ENCODE results near the gene SERPINH1. TPM values are rescaled to one million over a fixed set of nuclear protein-coding genes. Genes with fewer than 3 reads are reported as not detected.

Gene SERPINH1
- total and polyA plus RNA-seq, 2 of the 13 experiments (the other 11 are each of a cell fraction or from before 2014, with no cell fraction given): 83.6 to 83.8 TPM

DNA sequence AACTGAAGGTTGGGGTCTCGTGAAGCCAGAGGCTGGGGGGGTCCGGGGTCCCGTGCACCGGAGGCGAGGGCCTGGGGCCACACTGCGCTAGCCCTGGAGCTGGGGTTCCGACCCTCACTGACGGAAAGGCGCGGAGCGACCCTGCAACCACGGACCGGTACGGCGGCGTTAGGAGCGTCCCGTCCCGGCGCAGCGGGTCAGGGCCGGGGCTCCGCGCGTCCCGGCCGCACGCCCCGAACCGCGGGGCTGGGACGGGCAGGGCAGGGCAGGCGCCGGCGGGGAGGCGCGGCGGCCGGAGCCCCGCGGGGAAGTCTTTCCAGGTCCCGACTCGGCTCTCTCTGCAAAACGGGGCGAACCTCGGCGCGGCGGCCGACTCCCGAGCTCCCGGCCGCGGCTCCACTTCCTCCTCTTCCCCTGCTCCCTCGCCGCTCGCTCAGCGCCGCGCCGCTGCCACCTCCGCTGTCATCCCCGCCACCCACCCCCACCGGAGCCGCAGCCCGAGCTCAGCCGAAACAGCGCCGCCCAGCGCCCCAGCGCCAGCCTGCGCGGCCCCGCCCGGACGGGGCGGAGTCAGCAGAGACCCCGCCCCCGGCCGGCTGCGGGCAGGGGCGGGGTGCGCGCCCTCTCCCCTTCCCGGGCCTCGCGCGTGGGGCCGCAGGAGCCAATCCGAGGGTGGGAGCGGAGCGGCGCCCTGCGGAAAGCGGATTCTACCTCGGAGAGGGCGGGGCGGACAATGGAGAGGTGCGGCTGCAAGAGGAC is 36.4 kb upstream of the SERPINH1 start, which contains the start of gene GDPD5 (continued):
- TF ChIP-seq FOXP4 (CRISPR knock-in tag; IDR thresholded peaks at IDR 0.05) (0 out of 2 replicates have a peak, but pooled peaks have one; percentile 5), PHB2 (IDR thresholded peaks at IDR 0.05; ENCODE audit: partially characterized antibody) (no peak), HNF4G (IDR thresholded peaks at IDR 0.05; ENCODE audit: borderline replicate concordance, low read depth, low read length) (no peak; the same call in 1 of the 2 replicates), HNF4G (CRISPR knock-in tag; IDR thresholded peaks at IDR 0.05; ENCODE audit: borderline replicate concordance, low read depth) (no peak), ZNF563 (CRISPR knock-in tag; IDR thresholded peaks at IDR 0.05) (no peak), TCF12 (IDR thresholded peaks at IDR 0.05) (no peak), TCF12 (CRISPR knock-in tag; IDR thresholded peaks at IDR 0.05) (0 out of 2 replicates have a peak, but pooled peaks have one; percentile 29), KLF6 (CRISPR knock-in tag; IDR thresholded peaks at IDR 0.05) (peak; percentile 29; the same call in 1 of the 2 replicates), SALL1 (CRISPR knock-in tag; IDR thresholded peaks at IDR 0.05) (peak; percentile 9; the same call in 1 of the 2 replicates), MXD1 (CRISPR knock-in tag; IDR thresholded peaks at IDR 0.05) (peak; percentile 40; the same call in 1 of the 2 replicates), NCOA2 (CRISPR knock-in tag; IDR thresholded peaks at IDR 0.05) (no peak), HINFP (CRISPR knock-in tag; IDR thresholded peaks at IDR 0.05; ENCODE audit: low read depth) (no peak), CTCF (CRISPR knock-in tag; IDR thresholded peaks at IDR 0.05) (peak; percentile 61)
- TF ChIP-seq, protein P1, sequence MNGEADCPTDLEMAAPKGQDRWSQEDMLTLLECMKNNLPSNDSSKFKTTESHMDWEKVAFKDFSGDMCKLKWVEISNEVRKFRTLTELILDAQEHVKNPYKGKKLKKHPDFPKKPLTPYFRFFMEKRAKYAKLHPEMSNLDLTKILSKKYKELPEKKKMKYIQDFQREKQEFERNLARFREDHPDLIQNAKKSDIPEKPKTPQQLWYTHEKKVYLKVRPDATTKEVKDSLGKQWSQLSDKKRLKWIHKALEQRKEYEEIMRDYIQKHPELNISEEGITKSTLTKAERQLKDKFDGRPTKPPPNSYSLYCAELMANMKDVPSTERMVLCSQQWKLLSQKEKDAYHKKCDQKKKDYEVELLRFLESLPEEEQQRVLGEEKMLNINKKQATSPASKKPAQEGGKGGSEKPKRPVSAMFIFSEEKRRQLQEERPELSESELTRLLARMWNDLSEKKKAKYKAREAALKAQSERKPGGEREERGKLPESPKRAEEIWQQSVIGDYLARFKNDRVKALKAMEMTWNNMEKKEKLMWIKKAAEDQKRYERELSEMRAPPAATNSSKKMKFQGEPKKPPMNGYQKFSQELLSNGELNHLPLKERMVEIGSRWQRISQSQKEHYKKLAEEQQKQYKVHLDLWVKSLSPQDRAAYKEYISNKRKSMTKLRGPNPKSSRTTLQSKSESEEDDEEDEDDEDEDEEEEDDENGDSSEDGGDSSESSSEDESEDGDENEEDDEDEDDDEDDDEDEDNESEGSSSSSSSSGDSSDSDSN (CRISPR knock-in tag; IDR thresholded peaks at IDR 0.05): peak; percentile 91
- TF ChIP-seq, protein P2, sequence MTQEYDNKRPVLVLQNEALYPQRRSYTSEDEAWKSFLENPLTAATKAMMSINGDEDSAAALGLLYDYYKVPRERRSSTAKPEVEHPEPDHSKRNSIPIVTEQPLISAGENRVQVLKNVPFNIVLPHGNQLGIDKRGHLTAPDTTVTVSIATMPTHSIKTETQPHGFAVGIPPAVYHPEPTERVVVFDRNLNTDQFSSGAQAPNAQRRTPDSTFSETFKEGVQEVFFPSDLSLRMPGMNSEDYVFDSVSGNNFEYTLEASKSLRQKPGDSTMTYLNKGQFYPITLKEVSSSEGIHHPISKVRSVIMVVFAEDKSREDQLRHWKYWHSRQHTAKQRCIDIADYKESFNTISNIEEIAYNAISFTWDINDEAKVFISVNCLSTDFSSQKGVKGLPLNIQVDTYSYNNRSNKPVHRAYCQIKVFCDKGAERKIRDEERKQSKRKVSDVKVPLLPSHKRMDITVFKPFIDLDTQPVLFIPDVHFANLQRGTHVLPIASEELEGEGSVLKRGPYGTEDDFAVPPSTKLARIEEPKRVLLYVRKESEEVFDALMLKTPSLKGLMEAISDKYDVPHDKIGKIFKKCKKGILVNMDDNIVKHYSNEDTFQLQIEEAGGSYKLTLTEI (CRISPR knock-in tag; conservative IDR thresholded peaks at IDR 0.05): no peak
- TF ChIP-seq, protein P3, sequence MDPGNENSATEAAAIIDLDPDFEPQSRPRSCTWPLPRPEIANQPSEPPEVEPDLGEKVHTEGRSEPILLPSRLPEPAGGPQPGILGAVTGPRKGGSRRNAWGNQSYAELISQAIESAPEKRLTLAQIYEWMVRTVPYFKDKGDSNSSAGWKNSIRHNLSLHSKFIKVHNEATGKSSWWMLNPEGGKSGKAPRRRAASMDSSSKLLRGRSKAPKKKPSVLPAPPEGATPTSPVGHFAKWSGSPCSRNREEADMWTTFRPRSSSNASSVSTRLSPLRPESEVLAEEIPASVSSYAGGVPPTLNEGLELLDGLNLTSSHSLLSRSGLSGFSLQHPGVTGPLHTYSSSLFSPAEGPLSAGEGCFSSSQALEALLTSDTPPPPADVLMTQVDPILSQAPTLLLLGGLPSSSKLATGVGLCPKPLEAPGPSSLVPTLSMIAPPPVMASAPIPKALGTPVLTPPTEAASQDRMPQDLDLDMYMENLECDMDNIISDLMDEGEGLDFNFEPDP (CRISPR knock-in tag; conservative IDR thresholded peaks at IDR 0.05): 0 out of 2 replicates have a peak, but pooled peaks have one; percentile 65

Data from HepG2 (cell line).